ENCODE results near the gene ADAMTS1. TPM values are rescaled to one million over a fixed set of nuclear protein-coding genes. Genes with fewer than 3 reads are reported as not detected.
"Not testable (repeated sequence)": the region's sequence is repeated elsewhere in the genome, so short reads cannot be mapped to it uniquely, and the experiment has no call there.

The ADAMTS1 gene
- total RNA-seq (2014; rRNA removed; shearing (Covaris generic)): 33.1 and 35.2 TPM in 2 replicates

DNA sequence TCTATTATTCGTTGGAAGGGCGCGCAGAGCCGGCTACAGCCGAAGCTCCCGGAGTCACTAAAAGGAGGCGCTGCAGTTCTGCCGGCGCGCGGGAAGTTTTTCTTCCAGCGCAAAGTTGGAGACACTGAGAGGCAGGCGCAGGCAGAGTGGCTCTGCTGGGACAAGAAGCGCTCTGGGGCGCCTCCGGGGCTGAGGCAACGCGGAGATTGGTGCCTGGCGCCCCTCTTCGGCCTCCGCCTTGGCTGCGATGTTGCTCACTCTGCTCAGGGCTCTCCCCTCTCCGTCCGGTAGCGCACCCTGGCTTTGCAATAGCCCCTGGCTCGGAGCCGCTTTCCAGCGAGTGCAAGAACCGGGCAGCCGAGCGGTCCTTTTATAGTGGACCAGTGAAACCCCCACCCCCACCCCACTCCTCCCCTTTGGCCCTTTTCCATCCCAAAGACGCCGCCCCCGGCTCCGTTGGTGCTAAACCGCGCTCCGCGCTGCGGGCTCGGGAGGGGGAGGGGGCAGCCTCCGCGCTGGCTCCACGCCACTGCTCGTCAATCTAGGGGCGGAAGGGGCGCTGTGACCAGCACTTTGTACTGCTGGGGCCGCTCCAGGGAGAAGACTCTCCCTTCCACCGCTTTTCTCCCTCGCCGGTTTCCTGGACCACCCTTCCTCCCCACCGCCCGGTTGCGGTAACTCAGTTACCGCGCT is at the start of gene ADAMTS1:
Gene ADAMTS1, minus strand, starts transcription at position 344 of the 693 bp plus-strand sequence. CDS start 455 bp downstream, outside the sequence.
- peak; percentile 79 for DNase-seq (ENCODE audit: low read depth)

DNA sequence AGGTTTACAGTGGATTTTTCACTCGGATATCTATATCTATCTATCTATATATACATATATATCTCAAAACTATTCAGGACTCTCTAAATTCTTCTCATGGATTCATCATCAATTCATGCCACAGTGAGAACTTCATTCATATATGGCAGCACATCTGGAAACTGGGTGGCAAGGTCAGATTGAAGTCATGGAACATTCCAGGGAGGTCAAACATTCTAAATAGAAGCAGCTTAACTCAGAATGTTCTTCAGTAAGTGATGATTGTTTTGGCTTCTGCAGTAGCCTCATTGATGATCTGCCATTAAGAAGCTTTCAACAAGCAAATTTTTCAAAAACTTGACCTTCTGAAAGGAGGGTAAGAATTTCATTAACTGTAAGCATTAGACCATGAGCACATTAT is 46.9 kb upstream of the ADAMTS1 start:
- DNase-seq (ENCODE audit: low read depth): no peak

DNA sequence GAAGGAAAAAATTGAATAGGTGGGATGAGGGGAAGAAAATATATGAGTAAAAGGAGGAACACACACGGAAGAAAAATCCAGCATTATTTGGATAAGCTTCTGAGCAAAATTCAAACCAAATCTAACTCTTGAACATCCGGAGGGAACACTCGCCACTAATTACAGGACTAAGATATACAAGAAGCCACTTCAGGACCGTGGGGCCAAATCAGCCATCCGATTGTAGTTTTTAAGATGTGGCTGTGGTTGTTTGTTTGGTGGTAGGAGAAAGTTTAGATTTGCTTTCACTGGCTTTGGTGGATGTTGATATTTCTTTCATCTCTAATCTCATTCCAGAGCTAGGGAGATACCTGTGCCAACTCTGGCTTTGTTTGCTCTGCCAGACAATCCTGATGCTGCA is 43.7 kb upstream of the ADAMTS1 start:
- no peak for DNase-seq (ENCODE audit: low read depth)

DNA sequence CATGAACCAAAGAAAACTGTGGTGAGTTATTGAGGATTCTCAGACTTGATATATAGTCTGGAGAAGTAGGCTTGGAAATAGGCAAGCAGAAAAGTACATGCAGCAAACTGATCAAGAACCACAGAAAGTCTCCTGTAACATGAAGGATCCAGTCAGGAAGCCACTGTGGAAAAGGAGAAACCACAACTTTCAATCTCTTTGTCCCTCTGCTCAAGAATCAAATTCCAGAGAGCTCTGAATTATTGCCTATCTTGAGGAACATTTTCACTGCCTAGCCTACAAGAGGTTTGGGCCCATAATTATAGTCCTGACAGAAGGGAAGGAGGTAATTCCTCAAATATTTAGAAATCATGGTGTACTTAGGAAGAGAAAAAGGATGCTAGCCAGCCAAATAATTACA is 43.0 kb upstream of the ADAMTS1 start:
- DNase-seq (ENCODE audit: low read depth): no peak

DNA sequence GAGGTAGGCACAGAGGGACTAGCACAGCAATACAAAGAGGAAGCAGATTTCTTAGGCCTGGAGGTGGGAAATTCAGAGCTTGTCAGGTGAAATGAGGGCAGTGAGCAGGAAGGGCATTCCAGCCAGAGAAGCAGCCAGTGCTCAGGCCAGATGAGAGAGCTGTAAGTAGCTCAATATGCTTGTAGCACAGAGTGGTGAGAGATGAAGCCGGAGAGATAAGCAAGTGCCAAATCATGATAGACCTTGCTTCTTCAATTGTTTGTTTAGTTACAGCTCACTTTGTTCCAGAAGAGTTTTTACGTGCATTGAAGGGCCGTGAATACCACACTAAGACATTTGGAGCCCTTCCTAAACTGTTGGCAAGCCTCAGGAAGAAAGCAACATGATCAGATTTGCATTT is 42.0 kb upstream of the ADAMTS1 start:
- no peak for DNase-seq (ENCODE audit: low read depth)

DNA sequence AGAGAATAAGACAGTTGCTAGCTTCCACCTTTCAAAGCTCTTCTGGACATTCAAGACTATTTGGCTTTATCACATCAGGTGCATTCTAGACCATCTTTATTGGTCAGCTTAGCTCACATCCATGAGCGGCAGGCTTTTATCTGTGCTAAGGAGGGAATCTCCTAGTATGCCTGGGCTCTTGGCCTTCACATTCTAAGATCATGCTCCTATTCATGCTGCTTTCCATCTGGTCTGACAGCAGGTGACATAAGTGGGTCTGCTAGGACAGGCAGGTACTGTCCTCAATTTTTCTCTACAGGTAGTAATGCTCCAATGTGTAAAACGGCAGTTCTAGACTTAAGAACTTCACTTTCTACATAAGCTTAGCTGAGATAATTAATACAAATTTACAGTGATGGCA is 39.2 kb upstream of the ADAMTS1 start:
- no peak for DNase-seq (ENCODE audit: low read depth)

DNA sequence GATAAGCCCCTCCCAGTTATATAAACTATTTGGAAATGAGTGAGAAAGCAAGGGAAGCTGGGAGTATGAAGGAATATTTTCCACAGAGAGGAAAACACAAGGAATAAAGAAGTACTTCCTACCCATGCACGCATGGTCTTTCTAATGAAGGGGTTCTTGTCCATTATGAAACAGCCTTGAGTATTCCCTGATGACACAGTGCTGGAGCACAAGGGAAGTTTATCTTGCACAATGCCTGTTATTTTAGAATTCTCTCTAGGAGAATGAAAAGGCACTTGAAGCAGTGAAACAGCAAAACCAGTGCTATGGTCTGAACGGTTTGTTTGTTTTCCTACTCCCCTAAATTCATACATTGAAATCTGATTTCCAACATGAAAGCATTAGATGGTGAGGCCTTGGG is 38.6 kb upstream of the ADAMTS1 start:
- no peak for DNase-seq (ENCODE audit: low read depth)

DNA sequence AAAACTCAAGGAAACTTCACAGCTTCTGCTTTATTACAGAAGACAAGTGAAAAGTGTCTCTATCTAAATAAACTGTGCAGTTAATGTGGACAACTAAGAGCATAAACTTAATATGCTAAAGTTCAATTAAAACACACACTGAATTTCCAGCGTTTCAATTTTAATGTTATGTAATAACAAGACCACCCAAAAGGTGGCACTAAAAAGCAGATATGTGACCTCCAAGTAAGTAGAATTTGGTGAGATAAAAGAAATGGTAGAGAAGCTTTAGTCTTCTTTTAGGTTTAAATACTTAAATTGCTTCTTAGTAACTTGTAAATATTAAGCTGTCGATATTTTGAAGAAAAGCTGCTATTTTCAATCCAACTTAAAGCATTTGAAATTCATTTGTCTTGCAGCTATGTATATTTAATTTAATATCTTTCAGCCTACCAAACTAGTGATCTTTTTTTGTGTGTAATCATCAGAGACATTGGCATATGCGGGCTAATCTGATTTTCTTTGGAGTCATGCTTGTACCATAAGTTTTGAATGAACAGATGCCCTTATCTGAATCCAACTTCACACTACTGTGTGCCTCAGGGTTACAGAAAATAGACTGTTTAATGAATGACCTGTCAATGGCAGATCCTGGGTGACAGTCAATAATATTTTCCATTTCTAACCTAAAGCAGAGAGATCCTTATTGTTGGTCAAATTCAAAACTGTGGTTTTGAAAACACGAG is 36.5 kb upstream of the ADAMTS1 start:
- DNase-seq (ENCODE audit: low read depth): no peak

DNA sequence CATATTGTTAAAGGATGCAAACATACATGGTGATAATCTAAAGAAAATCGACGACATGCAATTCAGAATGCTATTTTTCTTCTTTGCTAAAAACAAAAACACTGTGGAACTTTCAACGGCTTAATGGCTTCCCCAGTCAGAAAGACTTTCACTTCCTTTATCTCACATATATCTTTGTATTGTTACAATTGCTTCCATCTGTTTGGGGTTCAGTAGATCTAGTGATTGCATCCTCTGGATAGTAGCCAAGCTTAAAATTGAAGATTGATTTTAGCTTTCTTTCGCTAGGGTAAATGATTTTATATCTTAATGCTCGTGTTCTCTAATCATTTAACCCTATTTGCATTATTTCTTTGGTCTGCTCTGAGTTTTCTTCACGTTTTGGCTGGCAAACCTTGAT is 31.8 kb upstream of the ADAMTS1 start:
- no peak for DNase-seq (ENCODE audit: low read depth)

DNA sequence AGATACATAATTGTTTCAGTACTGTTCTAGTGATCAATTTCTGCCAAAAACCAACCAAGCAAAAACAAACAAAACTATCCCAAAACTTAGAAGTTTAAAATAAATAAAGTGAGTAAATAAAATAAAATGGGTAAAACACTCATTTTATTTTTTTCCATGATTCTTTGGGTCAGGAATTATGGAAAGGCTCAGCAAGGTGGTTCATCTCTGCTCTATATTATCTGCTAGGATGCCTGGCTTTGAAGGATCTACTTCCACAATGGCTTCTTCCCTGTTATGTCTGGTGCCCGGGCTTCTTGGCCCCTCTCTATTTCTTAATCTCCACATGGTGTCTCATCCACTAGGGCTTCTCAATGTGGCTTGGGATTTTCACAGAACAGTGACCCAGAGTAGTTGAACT is 29.1 kb upstream of the ADAMTS1 start:
- no peak for DNase-seq (ENCODE audit: low read depth)

DNA sequence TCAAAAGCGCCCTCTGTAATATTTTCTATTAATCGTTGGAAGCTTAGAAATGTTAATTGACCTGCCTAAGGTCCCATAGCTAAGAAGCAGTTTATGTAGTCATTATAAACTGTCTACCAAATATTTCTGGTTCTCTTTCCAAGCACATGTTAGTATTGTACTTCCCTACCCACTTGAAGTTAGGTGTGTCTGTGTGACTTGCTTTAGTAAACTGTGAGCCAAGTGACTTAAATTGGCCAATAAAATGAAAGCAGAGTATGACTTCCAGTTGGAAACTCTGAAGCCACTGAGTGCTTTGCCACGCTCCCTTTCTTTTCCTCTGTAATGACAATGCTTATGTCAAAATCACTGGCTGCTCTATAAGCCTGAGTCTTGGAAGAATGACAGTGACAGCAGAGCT is 20.6 kb upstream of the ADAMTS1 start:
- DNase-seq (ENCODE audit: low read depth): no peak

DNA sequence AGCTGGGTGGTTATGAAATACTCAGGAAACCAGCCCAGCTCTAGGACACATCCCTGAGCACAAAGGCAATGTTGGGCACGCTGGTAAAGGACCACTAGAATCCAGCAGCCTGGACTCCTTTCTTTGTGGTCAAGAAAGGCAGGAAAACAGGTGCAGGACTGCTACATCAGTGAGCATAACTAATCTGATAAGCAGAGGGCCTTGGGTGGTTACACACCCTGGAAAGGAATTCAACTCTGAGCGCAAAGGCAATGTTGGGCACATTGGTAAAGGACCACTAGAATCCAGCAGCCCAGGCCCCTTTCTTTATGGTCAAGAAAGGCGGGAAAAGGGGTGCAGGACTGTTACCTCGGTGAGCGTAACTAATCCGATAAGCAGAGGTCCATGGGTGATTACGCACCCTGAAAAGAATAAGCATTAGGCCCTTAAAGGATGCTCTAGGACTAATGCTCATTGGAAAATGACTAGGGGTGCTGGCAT is 11.7 kb upstream of the ADAMTS1 start:
- not testable (repeated sequence) for DNase-seq (ENCODE audit: low read depth)

DNA sequence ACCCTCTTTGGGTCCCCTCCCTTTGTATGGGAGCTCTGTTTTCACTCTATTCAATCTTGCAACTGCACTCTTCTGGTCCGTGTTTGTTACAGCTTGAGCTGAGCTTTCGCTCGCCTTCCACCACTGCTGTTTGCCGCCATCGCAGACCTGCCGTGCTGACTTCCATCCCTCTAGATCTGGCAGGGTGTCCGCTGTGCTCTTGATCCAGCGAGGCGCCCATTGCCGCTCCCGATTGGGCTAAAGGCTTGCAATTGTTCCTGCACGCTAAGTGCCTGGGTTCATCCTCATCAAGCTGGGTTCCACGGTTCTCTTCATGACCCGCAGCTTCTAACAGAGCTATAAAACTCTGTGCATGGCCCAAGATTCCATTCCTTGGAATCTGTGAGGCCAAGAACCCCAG is 9.5 kb upstream of the ADAMTS1 start:
- not testable (repeated sequence) for DNase-seq (ENCODE audit: low read depth)

DNA sequence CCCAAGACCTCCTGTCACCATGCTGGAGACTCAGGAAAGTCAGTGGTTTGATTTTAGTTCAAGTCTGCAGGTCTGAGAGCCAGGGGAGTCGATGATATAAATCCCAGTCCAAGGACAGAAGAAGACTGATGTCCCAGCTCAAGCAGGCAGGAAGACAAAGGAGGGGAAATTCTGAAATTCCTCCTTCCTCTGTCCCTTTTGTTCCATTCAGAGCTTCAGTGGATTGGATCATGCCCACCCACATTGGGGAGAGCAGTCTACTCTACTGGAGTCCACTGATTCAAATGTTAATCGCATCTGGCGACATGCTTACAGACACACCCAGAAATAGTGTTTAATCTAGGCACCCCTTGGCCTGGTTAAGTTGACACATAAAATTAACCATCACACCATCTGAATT is 7.2 kb upstream of the ADAMTS1 start:
- DNase-seq (ENCODE audit: low read depth): no peak

DNA sequence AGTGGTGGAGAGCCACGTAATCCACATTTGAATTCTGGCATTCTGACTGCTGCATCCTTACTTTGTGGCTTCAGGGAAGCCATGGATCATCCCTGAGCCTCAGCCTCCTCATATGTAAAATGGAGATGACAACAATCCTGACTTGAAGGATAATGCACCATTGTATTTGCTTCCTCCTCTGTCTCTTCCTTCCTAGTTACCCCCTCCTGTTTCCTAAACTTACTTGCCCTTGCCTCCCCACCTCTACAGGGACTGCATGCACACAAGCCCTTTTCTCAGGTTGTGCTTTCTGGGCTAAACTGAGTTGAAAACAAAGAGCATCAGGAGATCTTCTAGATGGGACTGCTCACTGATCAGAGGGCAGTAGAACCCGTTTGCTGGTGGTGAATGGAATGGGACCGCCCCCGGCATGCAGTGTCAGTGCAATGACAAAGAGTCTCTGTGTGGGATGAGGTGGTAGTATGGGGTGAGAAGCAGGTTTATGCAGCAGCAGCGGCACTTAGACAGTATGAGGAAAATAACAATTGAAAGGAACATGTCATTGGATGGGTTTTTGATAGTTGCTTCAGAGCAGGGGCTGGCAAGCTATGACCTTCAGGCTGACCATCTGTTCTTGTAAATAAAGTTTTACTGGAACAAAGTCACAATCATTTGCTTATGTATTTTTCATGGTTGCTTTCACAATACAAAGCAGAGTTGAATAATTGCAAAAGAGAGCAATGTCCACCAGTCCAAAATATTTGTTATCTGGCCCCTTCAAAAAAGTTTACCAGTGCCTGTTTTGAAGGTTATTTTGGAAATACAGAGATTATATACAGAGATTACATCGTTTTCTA is 6.1 kb upstream of the ADAMTS1 start:
- no peak for DNase-seq (ENCODE audit: low read depth)

DNA sequence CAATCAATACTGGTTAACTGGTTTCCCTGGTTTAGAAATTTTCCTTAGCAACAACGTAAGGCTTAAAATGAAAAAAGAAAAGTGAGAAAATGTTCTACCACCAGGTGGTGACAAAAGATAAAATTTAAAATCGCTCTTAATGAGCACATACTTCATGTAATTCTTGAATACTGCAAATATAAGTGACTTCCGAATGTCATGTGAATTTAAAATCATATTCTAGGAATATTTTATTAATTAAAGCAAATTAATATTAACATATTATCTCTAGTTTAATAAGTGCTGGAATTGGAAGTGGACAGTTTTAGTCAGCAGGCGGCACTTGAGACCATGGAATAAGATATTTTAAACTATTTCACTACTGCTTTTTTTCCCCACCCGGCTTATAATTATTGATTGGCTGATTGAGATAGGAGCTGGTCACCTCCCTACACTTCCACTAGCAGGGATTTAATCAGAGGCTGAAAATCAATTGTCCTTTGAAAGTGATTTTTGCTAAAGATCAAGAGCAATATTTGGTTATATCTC is 5.0 kb upstream of the ADAMTS1 start:
- DNase-seq (ENCODE audit: low read depth): no peak

DNA sequence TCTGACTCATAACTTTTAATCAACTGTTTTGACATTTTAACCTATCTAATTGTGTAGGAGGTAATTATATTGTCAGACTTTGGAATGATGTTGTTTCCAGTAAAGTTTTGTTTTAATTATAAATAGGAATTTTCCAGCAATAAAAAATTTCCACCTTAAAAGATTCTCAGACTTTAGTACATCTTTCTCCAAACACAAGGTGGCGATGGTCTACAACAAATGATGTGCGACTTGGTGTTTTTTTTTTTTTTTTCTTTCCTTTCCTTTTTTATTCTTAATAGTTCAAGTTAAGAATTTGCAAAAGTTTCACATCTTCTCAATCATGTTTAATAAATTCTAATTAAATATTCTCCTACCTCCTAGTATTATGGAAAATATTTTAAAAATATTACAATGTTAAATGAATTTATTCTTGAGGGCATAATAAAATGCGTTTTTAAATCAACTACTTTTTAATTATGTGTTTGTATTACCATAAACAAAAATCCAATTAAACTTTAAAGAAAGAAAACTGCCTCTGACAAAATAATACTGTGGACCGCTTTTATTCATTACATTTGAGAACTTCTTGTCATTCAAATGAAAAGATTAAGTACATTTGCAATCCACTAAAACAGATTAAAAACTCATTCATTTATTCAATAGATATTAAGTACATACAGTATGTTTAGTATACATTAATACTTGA is 4.4 kb upstream of the ADAMTS1 start:
- DNase-seq (ENCODE audit: low read depth): peak; percentile 49

DNA sequence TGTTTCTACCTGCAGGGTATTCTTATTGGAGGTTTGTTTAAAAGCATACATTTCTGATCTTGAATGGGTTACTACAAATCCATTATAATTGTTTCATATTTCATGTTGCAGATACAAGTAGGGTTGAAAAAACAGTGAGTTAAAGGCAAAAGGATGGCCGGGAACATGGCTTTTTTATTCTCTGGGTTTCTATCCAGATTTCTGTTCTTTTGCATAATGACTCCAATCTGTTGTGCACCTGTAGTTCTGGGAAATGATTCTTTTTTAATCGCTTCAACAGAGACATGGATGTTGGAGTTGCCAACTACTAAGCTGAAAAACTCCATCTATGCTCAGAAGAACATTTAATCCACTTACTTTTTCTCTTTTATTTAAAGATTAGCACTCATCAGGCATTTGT is 2.7 kb upstream of the ADAMTS1 start:
- no peak for DNase-seq (ENCODE audit: low read depth)

DNA sequence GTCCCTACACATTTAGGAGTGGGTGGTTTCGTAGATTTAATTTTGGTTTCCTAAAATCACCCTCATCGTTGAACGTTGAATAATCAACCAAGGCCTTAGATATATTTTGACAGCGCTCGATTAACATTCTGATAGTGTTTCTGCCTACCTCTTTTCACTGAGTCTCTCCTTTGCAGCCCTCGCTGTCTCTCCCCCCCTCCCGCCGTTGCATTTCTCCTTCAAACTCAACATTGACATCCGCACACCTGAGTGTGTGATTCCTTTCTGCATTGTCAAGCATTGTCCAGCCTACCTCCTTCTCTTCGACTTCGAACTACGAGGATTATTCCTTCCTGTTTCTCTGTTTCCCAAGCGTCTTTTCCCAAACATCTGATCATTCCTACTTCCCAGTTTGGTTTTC is 1.8 kb upstream of the ADAMTS1 start:
- DNase-seq (ENCODE audit: low read depth): no peak

DNA sequence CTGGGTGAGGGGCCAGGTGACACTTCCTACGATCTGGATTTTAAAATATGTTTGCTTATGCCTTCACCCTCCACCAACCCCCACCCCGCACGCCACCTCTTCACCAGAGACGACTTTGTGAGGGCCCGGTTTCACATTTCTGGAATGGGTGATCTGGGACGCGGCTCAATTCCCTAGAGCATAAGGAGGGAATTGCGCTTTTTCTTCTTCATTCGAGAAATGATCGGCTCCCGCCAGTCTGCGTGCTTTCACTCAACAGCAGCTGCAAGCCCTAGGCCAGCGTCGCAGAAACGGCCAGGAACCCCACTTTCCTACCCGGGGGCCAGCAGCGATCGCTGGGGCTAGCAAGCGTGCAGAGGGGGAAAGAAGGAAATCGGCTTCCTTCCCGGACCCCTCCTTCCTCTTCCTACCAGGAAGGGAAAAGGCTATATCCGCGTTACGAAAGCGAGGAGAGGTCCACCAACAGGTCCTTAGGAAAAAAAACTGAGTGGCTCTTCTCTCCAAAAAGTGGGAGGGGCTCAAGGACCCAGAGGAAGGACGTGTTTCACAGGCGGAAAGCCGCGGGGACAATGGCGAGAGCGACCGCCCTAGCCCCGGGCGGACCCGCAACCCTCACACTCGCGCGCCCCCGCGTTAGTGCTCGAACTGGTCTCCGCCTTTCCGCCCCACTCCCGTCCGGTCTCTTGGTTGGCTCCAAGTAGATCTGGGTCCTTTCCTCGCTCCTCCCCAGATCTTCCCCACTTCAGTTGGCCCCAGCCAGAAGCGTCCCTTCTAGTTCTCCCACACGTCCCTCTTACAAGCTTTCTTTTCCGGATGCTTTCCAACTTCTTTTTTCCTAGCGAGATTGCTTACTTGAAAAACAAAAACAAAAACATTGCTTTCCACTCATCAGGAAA is 1.1 kb upstream of the ADAMTS1 start:
- DNase-seq (ENCODE audit: low read depth): peak; percentile 60

DNA sequence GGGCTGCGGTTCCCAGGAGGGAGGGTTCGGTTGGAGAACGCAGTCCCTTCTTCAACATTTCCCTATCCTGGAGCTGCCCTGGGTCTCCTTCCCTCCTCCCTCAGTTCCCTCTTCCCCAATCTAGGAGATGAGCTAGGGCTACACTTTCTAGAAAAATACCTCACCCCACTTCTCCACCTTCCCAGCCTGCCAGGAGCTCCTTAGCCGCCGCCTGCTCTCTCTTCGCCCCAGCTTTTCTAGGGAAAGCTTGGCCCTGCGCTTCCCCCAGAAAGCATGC is 488 bp upstream of the ADAMTS1 start:
- DNase-seq (ENCODE audit: low read depth): no peak

Data from Daoy (cell line).